ENCODE results near the gene SRP72. TPM values are rescaled to one million over a fixed set of nuclear protein-coding genes. Genes with fewer than 3 reads are reported as not detected.

The SRP72 gene
- total and polyA plus RNA-seq, 2 donors (not counting 3 experiments of a cell fraction or from before 2014, with no cell fraction given), result 65.7 to 132 TPM

DNA sequence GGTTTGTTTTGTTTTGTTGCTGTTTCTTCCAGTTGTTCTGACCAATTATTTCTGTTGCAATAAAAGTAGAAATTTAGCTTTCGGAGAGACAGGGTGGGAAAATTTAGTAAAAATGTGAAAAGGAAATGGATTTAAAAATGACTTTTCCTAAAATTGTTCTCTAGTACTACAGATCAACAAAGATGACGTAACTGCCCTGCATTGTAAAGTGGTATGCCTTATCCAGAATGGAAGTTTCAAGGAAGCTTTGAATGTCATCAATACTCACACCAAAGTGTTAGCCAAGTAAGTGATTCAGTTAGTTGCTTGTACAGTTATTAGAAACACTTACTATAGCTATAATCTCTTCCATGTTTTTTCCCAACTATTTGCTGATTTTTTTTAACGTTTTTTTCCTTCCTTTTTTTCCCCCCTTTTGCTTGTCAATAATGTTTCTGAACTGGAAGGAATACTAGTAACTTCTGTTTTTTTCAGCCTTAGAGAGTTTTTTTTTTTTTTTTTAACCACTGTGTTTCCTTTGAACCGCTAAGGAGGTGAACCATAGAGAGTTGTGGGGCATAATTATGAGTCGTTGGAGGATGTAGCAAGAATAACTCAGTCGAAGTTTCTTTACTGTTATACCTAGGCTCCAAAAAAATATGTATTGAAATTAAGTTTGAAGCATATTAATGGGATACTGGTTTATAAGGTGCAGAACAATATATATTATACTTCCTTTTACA is 2.2 kb downstream of the SRP72 start:
- Histone ChIP-seq H3K9me3 (replicated peaks; ENCODE audit: control insufficient read depth, insufficient read depth, low read length) (no peaks in the 10 kb centered on the region), H3K9ac (replicated peaks; ENCODE audit: extremely low read depth, insufficient read depth, low read length) (peak overlapping the region; percentile 98), H3K27ac (ENCODE audit: insufficient read depth, low read depth, low read length) (no peak overlapping the region), H3K79me2 (ENCODE audit: control insufficient read depth, insufficient read depth, low read length) (peaks cover 58% of the 10 kb centered on the region), H3K36me3 (ENCODE audit: control insufficient read depth in 2 of 2, extremely low read depth in 1 of 2, insufficient read depth in 2 of 2, low read length in 2 of 2) (peaks cover 7 to 15% of the 10 kb centered on the region in 2 experiments), H4K20me1 (replicated peaks; ENCODE audit: control insufficient read depth, extremely low read depth, insufficient read depth, low read length) (no peaks in the 10 kb centered on the region), H3K27me3 (ENCODE audit: control insufficient read depth in 2 of 2, insufficient read depth in 2 of 2, low read length in 2 of 2) (no peaks in the 10 kb centered on the region), H3K4me3 (replicated peaks in 1 of 3; ENCODE audit: insufficient read depth in 1 of 3, low read depth in 1 of 3, low read length in 3 of 3) (peak overlapping the region in 1 of 3 experiments; percentile 99), H3K4me2 (ENCODE audit: insufficient read depth, low read length) (peak overlapping the region; percentile 99), H3K4me1 (ENCODE audit: control insufficient read depth, extremely low read depth, insufficient read depth, low read length) (peaks cover 27% of the 10 kb centered on the region), H2AFZ (ENCODE audit: low read depth, low read length) (no peak overlapping the region), H3K9me1 (replicated peaks; ENCODE audit: control insufficient read depth, extremely low read depth, insufficient read depth, low read length) (no peaks in the 10 kb centered on the region)
- FAIRE-seq (peak; percentile 67), DNase-seq (ENCODE audit: low read depth, low spot score) (peak; percentile 53)
- CTCF ChIA-PET, result interaction anchor here (0.7 kb wide), 1 partner anchor 317 kb away, joined by 3 read pairs; no protein-coding TSS in a partner anchor
- dilution Hi-C loops (cut with MboI; ENCODE audit: extremely low pct_ligation_motif_present, low sequenced_read_pairs) (no loop called here), intact Hi-C loops (cut with micrococcal nuclease) (loop anchor here (2.0 kb wide), 1 partner anchor 35 kb away; the partner anchor contains the start of gene ARL9)
- POLR2A ChIA-PET, result interaction anchor here (0.5 to 0.7 kb wide), 3 partner anchors 373 to 478 kb away, joined by 3 to 7 read pairs (median 5); no protein-coding TSS in a partner anchor
- TF ChIP-seq POLR2AphosphoS5 (IDR thresholded peaks at IDR 0.05; ENCODE audit: insufficient read depth, low read depth, low read length) (no peak), JUN (IDR thresholded peaks at IDR 0.05; ENCODE audit: borderline replicate concordance, insufficient read depth, insufficient read length, low read depth) (peak; percentile 33)
- no TSS peak for BruUV-seq (replicated peaks)

DNA sequence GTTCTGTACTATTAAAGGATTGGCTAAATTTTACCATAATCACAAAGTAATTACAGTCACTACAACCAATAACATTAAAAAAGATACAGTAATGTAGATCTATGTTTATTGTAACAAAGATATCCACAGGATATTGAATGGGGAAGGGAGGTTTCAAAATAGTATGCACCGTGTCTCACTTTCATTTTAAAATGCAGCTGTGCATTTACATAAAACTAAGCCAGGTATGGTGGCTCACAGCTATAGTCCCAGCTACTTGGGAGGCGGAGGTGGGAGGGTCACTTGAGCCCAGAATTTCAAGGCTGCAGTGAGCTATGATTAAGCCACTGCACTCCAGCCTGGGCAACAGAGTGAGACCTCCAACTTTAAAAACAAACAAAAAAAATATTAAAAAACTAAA is 8.5 kb downstream of the SRP72 start:
- no peak overlapping the region for H3K27ac ChIP-seq (ENCODE audit: insufficient read depth, low read depth, low read length)
- no peaks in the 10 kb centered on the region for H3K9me1 ChIP-seq (replicated peaks; ENCODE audit: control insufficient read depth, extremely low read depth, insufficient read depth, low read length)
- H3K27me3 ChIP-seq (ENCODE audit: control insufficient read depth in 2 of 2, insufficient read depth in 2 of 2, low read length in 2 of 2), result no peaks in the 10 kb centered on the region
- no peaks in the 10 kb centered on the region for H3K4me1 ChIP-seq (ENCODE audit: control insufficient read depth, extremely low read depth, insufficient read depth, low read length)
- H3K9ac ChIP-seq (replicated peaks; ENCODE audit: extremely low read depth, insufficient read depth, low read length), result no peak overlapping the region
- no peak overlapping the region for H3K4me3 ChIP-seq (replicated peaks in 1 of 3; ENCODE audit: insufficient read depth in 1 of 3, low read depth in 1 of 3, low read length in 3 of 3)
- BruUV-seq (replicated peaks), result no TSS peak
- no peak overlapping the region for H3K4me2 ChIP-seq (ENCODE audit: insufficient read depth, low read length)
- no peak overlapping the region for H2AFZ ChIP-seq (ENCODE audit: low read depth, low read length)
- ChIA-PET POLR2A (interaction anchor here (0.6 kb wide), 1 partner anchor 38 kb away, joined by 3 read pairs; no protein-coding TSS in a partner anchor), CTCF (no interaction called here)
- DNase-seq (ENCODE audit: low read depth, low spot score), result no peak
- TF ChIP-seq MAX (IDR thresholded peaks at IDR 0.05; ENCODE audit: insufficient read depth, insufficient read length), result no peak
- TF ChIP-seq EZH2 (IDR thresholded peaks at IDR 0.05; ENCODE audit: borderline replicate concordance, low read depth, low read length, severe bottlenecking), result no peak
- no peak for TF ChIP-seq POLR2AphosphoS5 (IDR thresholded peaks at IDR 0.05; ENCODE audit: insufficient read depth, low read depth, low read length)
- no peak for TF ChIP-seq MYC (IDR thresholded peaks at IDR 0.05; ENCODE audit: low read depth, low read length)
- no peak for TF ChIP-seq FOS (IDR thresholded peaks at IDR 0.05; ENCODE audit: borderline replicate concordance, insufficient read depth, low read length)
- no peak for TF ChIP-seq POLR2A (IDR thresholded peaks at IDR 0.05; ENCODE audit: low read depth, low read length)
- no peak for TF ChIP-seq JUN (IDR thresholded peaks at IDR 0.05; ENCODE audit: borderline replicate concordance, insufficient read depth, insufficient read length, low read depth)
- no peak for TF ChIP-seq GATA2 (IDR thresholded peaks at IDR 0.05; ENCODE audit: insufficient read depth, insufficient read length, low read depth, low read length)
- TF ChIP-seq CTCF (IDR thresholded peaks at IDR 0.05; ENCODE audit: extremely low read depth in 1 of 2, insufficient read depth in 1 of 2, low read depth in 1 of 2, low read length in 2 of 2), result no peak
- dilution Hi-C loops (cut with MboI; ENCODE audit: extremely low pct_ligation_motif_present, low sequenced_read_pairs) (no loop called here), intact Hi-C loops (cut with micrococcal nuclease) (no loop called here)
- H3K79me2 ChIP-seq (ENCODE audit: control insufficient read depth, insufficient read depth, low read length), result peaks cover under 1% of the 10 kb centered on the region
- peaks cover 11 to 43% of the 10 kb centered on the region in 2 experiments for H3K36me3 ChIP-seq (ENCODE audit: control insufficient read depth in 2 of 2, extremely low read depth in 1 of 2, insufficient read depth in 2 of 2, low read length in 2 of 2)
- H4K20me1 ChIP-seq (replicated peaks; ENCODE audit: control insufficient read depth, extremely low read depth, insufficient read depth, low read length), result no peaks in the 10 kb centered on the region
- no peak for FAIRE-seq
- H3K9me3 ChIP-seq (replicated peaks; ENCODE audit: control insufficient read depth, insufficient read depth, low read length), result no peaks in the 10 kb centered on the region

Data from endothelial cell of umbilical vein (primary cell).